Fibroblast of peridontal ligament (primary cell): Measurements from ENCODE around the gene SBF2.

Source experiments
- DNase-seq: peaks from one replicate; pipeline ENCODE4 v3.0.0-alpha.2; 2010; ENCODE audit errors: extremely low read depth

Gene SBF2

GRCh38 chr11:10302359-10302743 lies 8.3 kb upstream of the SBF2 start:
- peak; percentile 43 for DNase-seq

GRCh38 chr11:10301656-10302358 lies 7.8 kb upstream of the SBF2 start:
- peak; percentile 87 for DNase-seq

- peak; percentile 90 for DNase-seq
Measured at GRCh38 chr11:10298342-10298741, 4.3 kb upstream of the SBF2 start.

GRCh38 chr11:10295064-10295901 lies 1.3 kb upstream of the SBF2 start:
- DNase-seq = peak; percentile 19

GRCh38 chr11:10294290-10294953 lies 403 bp upstream of the SBF2 start:
- peak; percentile 78 for DNase-seq

GRCh38 chr11:10291801-10292638 lies 2.0 kb downstream of the SBF2 start:
- DNase-seq = no peak

- DNase-seq = no peak
Measured at GRCh38 chr11:10289765-10290380, 4.1 kb downstream of the SBF2 start.

GRCh38 chr11:10288881-10289764 lies 4.9 kb downstream of the SBF2 start:
- no peak for DNase-seq

- DNase-seq = no peak
Measured at GRCh38 chr11:10287766-10288715, 6.0 kb downstream of the SBF2 start.

- DNase-seq = no peak
Measured at GRCh38 chr11:10287140-10287539, 6.9 kb downstream of the SBF2 start.

- DNase-seq = peak; percentile 17
Measured at GRCh38 chr11:10285148-10285802, 8.7 kb downstream of the SBF2 start.

GRCh38 chr11:10283991-10284390 lies 10.0 kb downstream of the SBF2 start:
- DNase-seq = no peak

GRCh38 chr11:10282117-10282516 lies 11.9 kb downstream of the SBF2 start:
- DNase-seq = no peak

GRCh38 chr11:10275714-10276113 lies 18.3 kb downstream of the SBF2 start:
- peak; percentile 64 for DNase-seq

GRCh38 chr11:10274726-10275125 lies 19.3 kb downstream of the SBF2 start:
- no peak for DNase-seq

GRCh38 chr11:10273738-10274137 lies 20.3 kb downstream of the SBF2 start:
- no peak for DNase-seq

GRCh38 chr11:10272132-10272531 lies 21.9 kb downstream of the SBF2 start:
- peak; percentile 65 for DNase-seq

- DNase-seq = no peak
Measured at GRCh38 chr11:10268746-10269488, 25.1 kb downstream of the SBF2 start.
